Measurements from ENCODE around the gene PHF8.

The PHF8 gene

GRCh38 chrX:54063361-54063760 is 19.1 kb upstream of the PHF8 start:
- Histone ChIP-seq H3K9me3 (ENCODE audit: low read length) (no peaks in the 10 kb centered on the region), H3K27me3 (ENCODE audit: control insufficient read depth in 1 of 2, insufficient read depth in 2 of 2, low read length in 2 of 2) (no peaks in the 10 kb centered on the region), H3K4me1 (ENCODE audit: insufficient read depth, low read length) (no peaks in the 10 kb centered on the region), H3K4me3 (ENCODE audit: low read depth in 1 of 2, low read length in 2 of 2) (no peak overlapping the region), H3K36me3 (ENCODE audit: insufficient read depth, low read length) (no peaks in the 10 kb centered on the region), H3K9ac (ENCODE audit: low read length) (no peak overlapping the region), H3K27ac (ENCODE audit: low read depth, low read length) (no peak overlapping the region)

DNA sequence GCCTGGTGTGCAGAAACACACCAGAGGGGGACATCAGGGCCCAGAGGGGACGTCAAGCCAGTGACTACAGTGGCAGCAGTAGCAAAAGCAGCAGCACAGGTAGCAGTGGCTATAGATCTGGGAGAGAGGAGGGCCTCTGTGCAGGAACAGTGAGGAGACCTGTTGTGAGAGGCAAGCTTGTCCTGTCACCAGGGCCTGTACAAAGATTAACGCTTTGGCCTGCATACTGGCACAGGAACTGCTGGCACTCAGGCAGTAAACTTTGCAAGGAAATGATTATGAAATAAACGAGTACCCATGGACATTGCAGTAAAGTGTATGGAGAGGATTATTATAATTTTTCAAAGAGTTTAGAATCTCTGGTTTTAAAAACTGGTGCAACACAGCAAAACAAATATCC is 5.5 kb upstream of the PHF8 start:
- H3K36me3 ChIP-seq (ENCODE audit: insufficient read depth, low read length): no peaks in the 10 kb centered on the region
- no peaks in the 10 kb centered on the region for H3K4me1 ChIP-seq (ENCODE audit: insufficient read depth, low read length)
- no peaks in the 10 kb centered on the region for H3K9me3 ChIP-seq (ENCODE audit: low read length)
- H3K4me3 ChIP-seq (ENCODE audit: low read depth in 1 of 2, low read length in 2 of 2): no peak overlapping the region
- H3K27ac ChIP-seq (ENCODE audit: low read depth, low read length): no peak overlapping the region
- peaks cover 0 to 4% of the 10 kb centered on the region in 2 donors for H3K27me3 ChIP-seq (ENCODE audit: control insufficient read depth in 1 of 2, insufficient read depth in 2 of 2, low read length in 2 of 2)
- no peak overlapping the region for H3K9ac ChIP-seq (ENCODE audit: low read length)

GRCh38 chrX:54048412-54048811 is 4.1 kb upstream of the PHF8 start:
- Histone ChIP-seq H3K27ac (ENCODE audit: low read depth, low read length) (no peak overlapping the region), H3K9ac (ENCODE audit: low read length) (no peak overlapping the region), H3K9me3 (ENCODE audit: low read length) (no peaks in the 10 kb centered on the region), H3K27me3 (ENCODE audit: control insufficient read depth in 1 of 2, insufficient read depth in 2 of 2, low read length in 2 of 2) (peaks cover 0 to 4% of the 10 kb centered on the region in 2 donors), H3K4me1 (ENCODE audit: insufficient read depth, low read length) (no peaks in the 10 kb centered on the region), H3K36me3 (ENCODE audit: insufficient read depth, low read length) (no peaks in the 10 kb centered on the region), H3K4me3 (ENCODE audit: low read depth in 1 of 2, low read length in 2 of 2) (no peak overlapping the region)

DNA sequence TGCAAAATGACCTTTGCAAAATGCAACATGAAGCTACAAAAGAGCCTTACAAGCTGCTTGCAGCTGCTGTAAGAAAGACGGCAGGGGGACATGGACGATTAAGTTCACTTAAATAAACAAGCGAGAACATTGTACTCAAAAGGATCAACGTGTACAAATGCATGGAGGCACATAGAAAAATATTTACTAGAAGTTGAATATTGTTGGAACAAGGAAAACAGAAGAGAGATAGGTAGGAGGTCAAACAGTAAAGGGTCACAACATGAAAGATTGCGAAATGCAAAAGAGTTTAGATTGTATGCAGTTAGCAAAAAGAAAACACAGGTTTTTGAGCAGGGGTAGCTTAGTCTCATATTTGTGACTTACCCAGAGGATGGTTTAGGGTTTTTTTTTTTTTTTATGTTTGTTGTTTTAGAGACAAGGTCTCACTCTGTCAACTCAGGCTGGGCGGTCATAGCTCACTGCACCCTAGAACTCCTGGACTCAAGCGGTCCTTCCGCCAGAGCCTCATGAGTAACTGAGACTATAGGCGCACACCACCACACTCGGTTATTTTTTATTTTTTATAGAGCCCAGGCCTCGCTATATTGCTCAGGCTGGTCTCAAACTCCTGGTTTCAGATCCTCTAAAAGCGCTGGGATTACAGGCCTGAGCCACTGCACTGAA is 1.4 kb upstream of the PHF8 start:
- H3K36me3 ChIP-seq (ENCODE audit: insufficient read depth, low read length): peaks cover 5% of the 10 kb centered on the region
- H3K27ac ChIP-seq (ENCODE audit: low read depth, low read length): no peak overlapping the region
- H3K9ac ChIP-seq (ENCODE audit: low read length): no peak overlapping the region
- H3K9me3 ChIP-seq (ENCODE audit: low read length): no peaks in the 10 kb centered on the region
- peaks cover 0 to 4% of the 10 kb centered on the region in 2 donors for H3K27me3 ChIP-seq (ENCODE audit: control insufficient read depth in 1 of 2, insufficient read depth in 2 of 2, low read length in 2 of 2)
- H3K4me3 ChIP-seq (ENCODE audit: low read depth in 1 of 2, low read length in 2 of 2): no peak overlapping the region
- H3K4me1 ChIP-seq (ENCODE audit: insufficient read depth, low read length): no peaks in the 10 kb centered on the region

DNA sequence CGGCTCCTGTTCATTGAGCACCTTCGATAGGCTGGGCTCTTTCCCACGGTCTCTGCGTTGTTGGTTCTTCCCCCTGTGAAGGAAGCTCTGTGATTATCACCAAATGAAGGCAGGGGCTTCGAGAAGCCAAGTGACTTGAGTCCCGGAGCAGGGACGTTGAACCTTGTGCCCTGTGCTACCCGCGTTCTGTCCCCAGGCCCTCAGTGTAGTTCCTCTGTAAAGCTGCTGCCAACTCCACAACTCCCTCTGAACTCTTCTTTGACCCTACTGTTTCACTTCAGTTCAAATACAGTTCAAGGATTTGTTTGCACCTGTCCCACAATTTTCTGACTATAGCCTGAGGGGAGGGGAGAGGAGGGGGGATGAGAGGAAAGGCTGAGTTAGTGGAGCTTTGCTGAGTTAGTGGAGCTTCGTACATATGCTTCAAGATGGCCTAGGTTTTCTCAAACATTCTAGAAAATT is 635 bp upstream of the PHF8 start:
- H3K4me3 ChIP-seq (ENCODE audit: low read depth in 1 of 2, low read length in 2 of 2): peak overlapping the region; percentile 29 to 52
- H3K36me3 ChIP-seq (ENCODE audit: insufficient read depth, low read length): peaks cover 5% of the 10 kb centered on the region

DNA sequence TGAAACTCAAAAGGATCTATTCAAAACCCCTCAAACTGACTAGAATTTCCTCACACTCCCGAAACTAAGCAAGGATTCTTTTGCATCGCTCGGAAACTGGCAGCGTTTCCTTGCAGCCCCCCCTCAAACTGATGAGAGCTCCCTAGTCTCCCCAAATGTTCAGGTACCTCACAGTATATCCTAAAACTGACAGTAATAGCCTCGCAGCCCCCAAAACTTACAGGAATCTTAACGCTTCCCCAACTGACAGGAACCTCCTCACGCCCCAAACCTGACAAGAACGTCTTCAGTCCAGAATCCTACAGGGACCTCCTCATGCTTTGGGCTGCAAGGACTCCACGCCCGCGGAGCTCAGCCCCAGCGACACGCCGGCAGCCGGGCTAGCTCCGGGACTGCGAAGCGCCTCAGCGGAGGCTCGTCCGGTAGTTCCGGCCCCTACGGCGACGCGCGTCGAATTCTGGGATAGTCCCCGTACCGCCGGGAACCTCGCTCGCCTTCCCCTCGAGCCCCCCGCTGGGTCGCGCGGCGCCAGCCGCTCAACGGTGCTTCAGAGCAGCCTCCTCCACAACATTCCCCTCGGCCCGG is 640 bp downstream of the PHF8 start:
- H3K4me1 ChIP-seq (ENCODE audit: insufficient read depth, low read length): no peaks in the 10 kb centered on the region
- peak overlapping the region; percentile 80 for H3K27ac ChIP-seq (ENCODE audit: low read depth, low read length)
- no peaks in the 10 kb centered on the region for H3K9me3 ChIP-seq (ENCODE audit: low read length)
- H3K36me3 ChIP-seq (ENCODE audit: insufficient read depth, low read length): peaks cover 5% of the 10 kb centered on the region
- peak overlapping the region; percentile 55 to 57 for H3K4me3 ChIP-seq (ENCODE audit: low read depth in 1 of 2, low read length in 2 of 2)
- H3K9ac ChIP-seq (ENCODE audit: low read length): peak overlapping the region; percentile 29
- H3K27me3 ChIP-seq (ENCODE audit: control insufficient read depth in 1 of 2, insufficient read depth in 2 of 2, low read length in 2 of 2): peaks cover 0 to under 1% of the 10 kb centered on the region in 2 donors

More for the DNA sequence above, 635 bp upstream of the PHF8 start:
- no peaks in the 10 kb centered on the region for H3K9me3 ChIP-seq (ENCODE audit: low read length)
- H3K9ac ChIP-seq (ENCODE audit: low read length): peak overlapping the region; percentile 45
- peak overlapping the region; percentile 45 for H3K27ac ChIP-seq (ENCODE audit: low read depth, low read length)
- H3K27me3 ChIP-seq (ENCODE audit: control insufficient read depth in 1 of 2, insufficient read depth in 2 of 2, low read length in 2 of 2): peaks cover 0 to 4% of the 10 kb centered on the region in 2 donors
- no peaks in the 10 kb centered on the region for H3K4me1 ChIP-seq (ENCODE audit: insufficient read depth, low read length)

DNA sequence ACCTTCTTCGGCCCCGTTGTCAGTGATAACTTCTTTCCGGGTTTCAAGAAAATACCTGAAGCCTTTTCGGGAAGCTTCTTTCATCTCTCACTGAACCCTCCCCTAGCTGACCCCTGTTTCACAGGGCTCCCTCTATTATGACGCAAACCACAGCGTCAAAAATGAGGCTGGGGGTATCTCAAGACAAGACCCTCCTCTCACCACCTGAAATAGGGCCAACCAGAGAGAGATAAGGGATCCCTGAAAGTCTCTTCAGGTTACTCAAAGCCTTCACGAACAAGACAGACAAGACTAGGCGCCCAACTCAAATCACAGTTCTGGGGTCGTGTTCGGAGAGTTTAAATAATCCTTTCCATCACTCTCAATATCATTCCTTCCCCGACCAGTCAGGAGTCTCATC is 1.2 kb downstream of the PHF8 start:
- peak overlapping the region; percentile 55 to 57 for H3K4me3 ChIP-seq (ENCODE audit: low read depth in 1 of 2, low read length in 2 of 2)
- peak overlapping the region; percentile 44 for H3K27ac ChIP-seq (ENCODE audit: low read depth, low read length)
- H3K9ac ChIP-seq (ENCODE audit: low read length): peak overlapping the region; percentile 29
- peaks cover 5% of the 10 kb centered on the region for H3K36me3 ChIP-seq (ENCODE audit: insufficient read depth, low read length)
- no peaks in the 10 kb centered on the region for H3K27me3 ChIP-seq (ENCODE audit: control insufficient read depth in 1 of 2, insufficient read depth in 2 of 2, low read length in 2 of 2)
- H3K9me3 ChIP-seq (ENCODE audit: low read length): no peaks in the 10 kb centered on the region
- H3K4me1 ChIP-seq (ENCODE audit: insufficient read depth, low read length): no peaks in the 10 kb centered on the region

- H3K27ac ChIP-seq (ENCODE audit: low read depth, low read length): no peak overlapping the region
- peaks cover 5% of the 10 kb centered on the region for H3K36me3 ChIP-seq (ENCODE audit: insufficient read depth, low read length)
- H3K4me3 ChIP-seq (ENCODE audit: low read depth in 1 of 2, low read length in 2 of 2): peak overlapping the region; percentile 55 to 57
- no peaks in the 10 kb centered on the region for H3K9me3 ChIP-seq (ENCODE audit: low read length)
- H3K4me1 ChIP-seq (ENCODE audit: insufficient read depth, low read length): no peaks in the 10 kb centered on the region
- no peaks in the 10 kb centered on the region for H3K27me3 ChIP-seq (ENCODE audit: control insufficient read depth in 1 of 2, insufficient read depth in 2 of 2, low read length in 2 of 2)
- H3K9ac ChIP-seq (ENCODE audit: low read length): peak overlapping the region; percentile 29
These were observed 1.7 kb downstream of the PHF8 start for GRCh38 chrX:54042609-54043021.

- no peaks in the 10 kb centered on the region for H3K27me3 ChIP-seq (ENCODE audit: control insufficient read depth in 1 of 2, insufficient read depth in 2 of 2, low read length in 2 of 2)
- no peak overlapping the region for H3K27ac ChIP-seq (ENCODE audit: low read depth, low read length)
- H3K4me1 ChIP-seq (ENCODE audit: insufficient read depth, low read length): no peaks in the 10 kb centered on the region
- no peak overlapping the region for H3K4me3 ChIP-seq (ENCODE audit: low read depth in 1 of 2, low read length in 2 of 2)
- H3K36me3 ChIP-seq (ENCODE audit: insufficient read depth, low read length): peaks cover 28% of the 10 kb centered on the region
- no peaks in the 10 kb centered on the region for H3K9me3 ChIP-seq (ENCODE audit: low read length)
- H3K9ac ChIP-seq (ENCODE audit: low read length): no peak overlapping the region
These were observed 13.9 kb downstream of the PHF8 start for GRCh38 chrX:54030329-54030728.

GRCh38 chrX:54029529-54030143 is 14.6 kb downstream of the PHF8 start:
- Histone ChIP-seq H3K36me3 (ENCODE audit: insufficient read depth, low read length) (peaks cover 28% of the 10 kb centered on the region), H3K27me3 (ENCODE audit: control insufficient read depth in 1 of 2, insufficient read depth in 2 of 2, low read length in 2 of 2) (no peaks in the 10 kb centered on the region)

GRCh38 chrX:54024350-54024749 is 19.9 kb downstream of the PHF8 start:
- Histone ChIP-seq H3K27ac (ENCODE audit: low read depth, low read length) (no peak overlapping the region), H3K27me3 (ENCODE audit: control insufficient read depth in 1 of 2, insufficient read depth in 2 of 2, low read length in 2 of 2) (no peaks in the 10 kb centered on the region), H3K9ac (ENCODE audit: low read length) (no peak overlapping the region), H3K36me3 (ENCODE audit: insufficient read depth, low read length) (peaks cover 10% of the 10 kb centered on the region), H3K4me1 (ENCODE audit: insufficient read depth, low read length) (no peaks in the 10 kb centered on the region), H3K9me3 (ENCODE audit: low read length) (no peaks in the 10 kb centered on the region), H3K4me3 (ENCODE audit: low read depth in 1 of 2, low read length in 2 of 2) (no peak overlapping the region)

More at GRCh38 chrX:54029529-54030143, 14.6 kb downstream of the PHF8 start:
- Histone ChIP-seq H3K9ac (ENCODE audit: low read length) (no peak overlapping the region), H3K9me3 (ENCODE audit: low read length) (no peaks in the 10 kb centered on the region), H3K4me1 (ENCODE audit: insufficient read depth, low read length) (no peaks in the 10 kb centered on the region), H3K27ac (ENCODE audit: low read depth, low read length) (no peak overlapping the region), H3K4me3 (ENCODE audit: low read depth in 1 of 2, low read length in 2 of 2) (no peak overlapping the region)
